ENCODE measurements around the gene HDAC4. TPM values are rescaled to one million over a fixed set of nuclear protein-coding genes. Genes with fewer than 3 reads are reported as not detected.

The HDAC4 gene
- total and polyA plus RNA-seq, 2 of the 8 experiments (the other 6 are each of a cell fraction or from before 2014, with no cell fraction given): 15.4 to 31.5 TPM

DNA sequence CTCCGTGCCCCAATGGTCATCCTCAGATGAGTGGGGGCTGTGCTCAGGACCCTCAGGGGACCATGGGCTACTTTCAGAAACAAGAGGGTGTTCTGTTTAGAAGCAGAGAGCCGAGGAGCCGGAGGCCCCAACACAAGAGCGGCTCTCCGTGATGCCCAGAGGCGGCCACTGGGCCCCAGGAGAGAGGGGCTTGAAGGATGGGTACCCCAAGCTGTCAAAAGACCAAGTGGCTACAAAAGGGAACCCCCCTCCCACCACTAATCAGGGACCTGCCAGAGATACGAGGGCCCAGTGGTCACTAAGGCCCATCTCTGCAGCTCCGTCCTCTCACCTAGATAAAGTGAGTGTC is 93.6 kb downstream of the HDAC4 start:
- Histone ChIP-seq H3K23ac (ENCODE audit: insufficient read length) (no peak overlapping the region), H2BK120ac (replicated peaks; ENCODE audit: low read depth, low read length) (no peak overlapping the region), H2AK5ac (ENCODE audit: low read depth, low read length) (no peak overlapping the region), H3K56ac (replicated peaks; ENCODE audit: insufficient read length, low read depth, low read length) (no peak overlapping the region), H2BK20ac (ENCODE audit: low read length) (no peak overlapping the region), H4K5ac (ENCODE audit: insufficient read length, low read depth, low read length) (no peak overlapping the region), H3K23me2 (ENCODE audit: low read depth, low read length) (no peaks in the 10 kb centered on the region), H3K4me1 (replicated peaks in 1 of 4; ENCODE audit: control insufficient read depth in 3 of 4, insufficient read depth in 4 of 4, low read length in 3 of 4) (peaks cover 0 to 11% (median 4%) of the 10 kb centered on the region in 4 experiments; a peak in 4 of 7 replicates), H3K27me3 (replicated peaks in 1 of 4; ENCODE audit: control insufficient read depth in 3 of 4, extremely low read depth in 1 of 4, insufficient read depth in 3 of 4, low read length in 3 of 4) (no peaks in the 10 kb centered on the region), H2BK5ac (ENCODE audit: low read depth, low read length) (no peak overlapping the region), H3K4me2 (ENCODE audit: insufficient read depth in 1 of 2, low read depth in 2 of 2, low read length in 2 of 2) (no peak overlapping the region), H3K14ac (ENCODE audit: insufficient read length) (no peak overlapping the region), H3K9me3 (ENCODE audit: insufficient read depth in 2 of 2, low read depth in 1 of 2, low read length in 1 of 2) (no peaks in the 10 kb centered on the region), H3K79me1 (ENCODE audit: low read depth, low read length) (peaks cover 25% of the 10 kb centered on the region), H2BK12ac (ENCODE audit: low read depth, low read length) (no peak overlapping the region), H3K27ac (ENCODE audit: low read depth, low read length) (no peak overlapping the region), H4K20me1 (replicated peaks in 1 of 2; ENCODE audit: control insufficient read depth in 1 of 2, insufficient read depth in 2 of 2, low read length in 2 of 2) (peaks cover 10 to 14% of the 10 kb centered on the region in 2 experiments), H3K4me3 (ENCODE audit: extremely low read depth in 1 of 4, insufficient read depth in 2 of 4, low read depth in 3 of 4, low read length in 4 of 4) (no peak overlapping the region), H4K91ac (replicated peaks; ENCODE audit: insufficient read length, low read length) (no peak overlapping the region), H3K18ac (ENCODE audit: extremely low read depth, low read length) (no peak overlapping the region), H3K9ac (replicated peaks in 1 of 4; ENCODE audit: extremely low read depth in 1 of 4, low read depth in 3 of 4, low read length in 3 of 4) (no peak overlapping the region), H3K79me2 (ENCODE audit: control insufficient read depth in 1 of 2, insufficient read depth in 2 of 2, low read length in 2 of 2) (peaks cover 0 to 94% of the 10 kb centered on the region in 2 experiments; a peak in 2 of 4 replicates), H3K4ac (replicated peaks; ENCODE audit: insufficient read length, low read depth, low read length) (no peak overlapping the region), H2AFZ (ENCODE audit: low read length) (no peak overlapping the region), H2BK15ac (ENCODE audit: low read length) (no peak overlapping the region), H3K36me3 (ENCODE audit: control insufficient read depth in 2 of 4, insufficient read depth in 4 of 4, low read length in 3 of 4) (no peaks in the 10 kb centered on the region), H4K8ac (ENCODE audit: extremely low read depth, insufficient read depth, low read length) (no peak overlapping the region)
- TF ChIP-seq EGR1 (IDR thresholded peaks at IDR 0.05; ENCODE audit: borderline replicate concordance, low read depth, low read length): no peak
- no peak for TF ChIP-seq GTF2F1 (IDR thresholded peaks at IDR 0.05; ENCODE audit: borderline replicate concordance, low read depth, low read length)
- no peak for TF ChIP-seq SP4 (IDR thresholded peaks at IDR 0.05; ENCODE audit: low read length)
- no peak for TF ChIP-seq EZH2 (IDR thresholded peaks at IDR 0.05; ENCODE audit: low read depth, low read length, severe bottlenecking)
- no peak for TF ChIP-seq CREB1 (IDR thresholded peaks at IDR 0.05)
- TF ChIP-seq SP1 (IDR thresholded peaks at IDR 0.05; ENCODE audit: low read depth, low read length): no peak
- no peak for TF ChIP-seq TAF7 (optimal IDR thresholded peaks at IDR 0.05; ENCODE audit: borderline replicate concordance, low read depth, low read length)
- no peak for TF ChIP-seq RXRA (IDR thresholded peaks at IDR 0.05; ENCODE audit: insufficient read depth, low read depth, low read length)
- FAIRE-seq: no peak
- CTCF ChIA-PET (ENCODE audit: partially characterized antibody): interaction anchor here (1.3 to 4.6 kb wide), 4 partner anchors 10 to 164 kb away, joined by 3 to 20 read pairs (median 6); no protein-coding TSS in a partner anchor
- 90% methylated on average over 7 of the region's 8 CpGs; no CpG with 5 or more reads in 1 of the 2 experiments for WGBS, 2 experiments (ENCODE audit: extremely low coverage in 1 of 2, insufficient coverage in 1 of 2, insufficient read length in 1 of 2, insufficient replicate concordance in 2 of 2, low coverage in 1 of 2, low lambda C conversion rate in 2 of 2, missing lambda C conversion rate in 1 of 2)
- POLR2A ChIA-PET (ENCODE audit: partially characterized antibody): no interaction called here
- DNase-seq (ENCODE audit: low read depth in 1 of 2, low spot score in 2 of 2): no peak

Data from H1 (cell line).